OCI-LY1 (cell line): ENCODE results near the gene GTF2E1.

Source experiments
- H2AFZ ChIP-seq: fragments of 200-600 bp; sonication (generic), shearing (Covaris generic); 2 replicates; pipeline ENCODE4 v1.6.0; 2014; ENCODE audit warnings: antibody characterized with exemption, mild to moderate bottlenecking, low read length
- H3F3A ChIP-seq: fragments of 200-600 bp; sonication (generic), shearing (Covaris generic); 2 replicates; pipeline ENCODE4 v1.6.0; 2014; ENCODE audit warnings: mild to moderate bottlenecking, antibody characterized with exemption, low read length, moderate library complexity; ENCODE audit not compliant: insufficient read depth
- H3K27ac ChIP-seq: fragments of 200-600 bp; sonication (generic); 2 replicates; pipeline ENCODE4 v1.5.1; 2014; ENCODE audit warnings: low read length, mixed run types, mild to moderate bottlenecking, low read depth; ENCODE audit not compliant: poor library complexity, severe bottlenecking
- H3K27me3 ChIP-seq: fragments of 200-600 bp; sonication (generic); 2 replicates; pipeline ENCODE4 v1.6.0; 2014; ENCODE audit warnings: antibody characterized with exemption, mild to moderate bottlenecking, low read length, moderate library complexity; ENCODE audit not compliant: insufficient read depth
- H3K36me3 ChIP-seq: fragments of 200-600 bp; sonication (generic); 2 replicates; pipeline ENCODE4 v1.6.1; 2014; ENCODE audit warnings: mild to moderate bottlenecking, antibody characterized with exemption, low read length, moderate library complexity, mixed read lengths; ENCODE audit not compliant: insufficient read depth
- H3K4me1 ChIP-seq: fragments of 200-600 bp; sonication (generic); 2 replicates; pipeline ENCODE4 v1.5.1; 2014; ENCODE audit warnings: mild to moderate bottlenecking, low read length, moderate library complexity; ENCODE audit not compliant: insufficient read depth, severe bottlenecking
- H3K4me2 ChIP-seq: fragments of 200-600 bp; sonication (generic), shearing (Covaris generic); 2 replicates; pipeline ENCODE4 v1.6.1; 2014; ENCODE audit warnings: low read length
- H3K4me3 ChIP-seq: fragments of 200-600 bp; sonication (generic); 2 replicates; pipeline ENCODE4 v1.5.1; 2014; ENCODE audit warnings: low read length, low read depth, mild to moderate bottlenecking, mixed read lengths; ENCODE audit not compliant: poor library complexity, severe bottlenecking
- H3K79me2 ChIP-seq: fragments of 200-600 bp; shearing (Covaris generic); 2 replicates; pipeline ENCODE4 v1.6.1; 2016; ENCODE audit warnings: mixed run types, low read length, mixed read lengths; ENCODE audit not compliant: insufficient read depth
- H3K9ac ChIP-seq: fragments of 200-600 bp; sonication (generic), shearing (Covaris generic); 2 replicates; pipeline ENCODE4 v1.6.1; 2014; ENCODE audit warnings: mild to moderate bottlenecking, low read length, mixed read lengths
- H3K9me2 ChIP-seq: fragments of 200-600 bp; sonication (generic), shearing (Covaris generic); 2 replicates; pipeline ENCODE4 v1.6.1; 2014; ENCODE audit warnings: low read depth, mild to moderate bottlenecking, low read length, mixed read lengths
- H3K9me3 ChIP-seq: fragments of 200-600 bp; shearing (Covaris generic); 2 replicates; pipeline ENCODE4 v1.6.1; 2014; ENCODE audit warnings: low read length, mixed read lengths
- H4K20me1 ChIP-seq: fragments of 200-600 bp; sonication (generic), shearing (Covaris generic); 2 replicates; pipeline ENCODE4 v1.6.0; 2016; ENCODE audit warnings: mild to moderate bottlenecking, low read length; ENCODE audit not compliant: insufficient read depth
- CTCF ChIP-seq: fragments of 200-600 bp; sonication (generic), shearing (Covaris generic); IDR thresholded peaks from 2 replicates; pipeline ENCODE4 v1.5.1; 2017; ENCODE audit warnings: mild to moderate bottlenecking, antibody characterized with exemption, low read length, moderate library complexity, mixed read lengths
- EZH2 ChIP-seq: fragments of 200-600 bp; sonication (generic), shearing (Covaris generic); IDR thresholded peaks from 2 replicates; pipeline ENCODE4 v1.8.0; 2017; ENCODE audit warnings: borderline replicate concordance, mixed run types, mild to moderate bottlenecking, antibody characterized with exemption, low read length, moderate library complexity, mixed read lengths

The GTF2E1 gene

GRCh38 chr3:120705884-120706582 is 36.5 kb upstream of the GTF2E1 start:
- no peaks in the 10 kb centered on the region for H4K20me1 ChIP-seq
- H3K9me3 ChIP-seq: no peaks in the 10 kb centered on the region
- H3K27me3 ChIP-seq: no peaks in the 10 kb centered on the region
- no peak overlapping the region for H3K9ac ChIP-seq
- no peak overlapping the region for H3K27ac ChIP-seq
- no peaks in the 10 kb centered on the region for H3K4me1 ChIP-seq
- H3K9me2 ChIP-seq: no peaks in the 10 kb centered on the region
- peaks cover 42% of the 10 kb centered on the region for H3K36me3 ChIP-seq
- H2AFZ ChIP-seq: no peak overlapping the region
- no peaks in the 10 kb centered on the region for H3K79me2 ChIP-seq
- no peaks in the 10 kb centered on the region for H3F3A ChIP-seq
- TF ChIP-seq CTCF (no peak), EZH2 (no peak)
- H3K4me2 ChIP-seq: no peak overlapping the region
- no peak overlapping the region for H3K4me3 ChIP-seq

- TF ChIP-seq CTCF (no peak), EZH2 (no peak)
- Histone ChIP-seq H3K9ac (no peak overlapping the region), H4K20me1 (no peaks in the 10 kb centered on the region), H3K9me2 (no peaks in the 10 kb centered on the region), H3K4me2 (no peak overlapping the region), H3F3A (no peaks in the 10 kb centered on the region), H3K79me2 (no peaks in the 10 kb centered on the region), H2AFZ (no peak overlapping the region), H3K36me3 (peaks cover 42% of the 10 kb centered on the region), H3K27ac (no peak overlapping the region), H3K4me3 (no peak overlapping the region), H3K4me1 (no peaks in the 10 kb centered on the region), H3K9me3 (no peaks in the 10 kb centered on the region), H3K27me3 (no peaks in the 10 kb centered on the region)
Observed at GRCh38 chr3:120706950-120707349, 35.6 kb upstream of the GTF2E1 start.

- Histone ChIP-seq H4K20me1 (no peaks in the 10 kb centered on the region), H3K4me2 (no peak overlapping the region), H3K36me3 (peaks cover 35% of the 10 kb centered on the region), H3K27ac (no peak overlapping the region), H3K4me3 (no peak overlapping the region), H2AFZ (no peak overlapping the region), H3K9ac (no peak overlapping the region), H3K4me1 (no peaks in the 10 kb centered on the region), H3K9me3 (no peaks in the 10 kb centered on the region), H3K9me2 (no peaks in the 10 kb centered on the region), H3F3A (no peaks in the 10 kb centered on the region), H3K27me3 (no peaks in the 10 kb centered on the region), H3K79me2 (no peaks in the 10 kb centered on the region)
- TF ChIP-seq CTCF (no peak), EZH2 (no peak)
Observed at GRCh38 chr3:120708408-120708807, 34.1 kb upstream of the GTF2E1 start.
